ENCODE results near the gene YIF1B.
"Not testable (repeated sequence)": the region's sequence is repeated elsewhere in the genome, so short reads cannot be mapped to it uniquely, and the experiment has no call there.

YIF1B gene

DNA sequence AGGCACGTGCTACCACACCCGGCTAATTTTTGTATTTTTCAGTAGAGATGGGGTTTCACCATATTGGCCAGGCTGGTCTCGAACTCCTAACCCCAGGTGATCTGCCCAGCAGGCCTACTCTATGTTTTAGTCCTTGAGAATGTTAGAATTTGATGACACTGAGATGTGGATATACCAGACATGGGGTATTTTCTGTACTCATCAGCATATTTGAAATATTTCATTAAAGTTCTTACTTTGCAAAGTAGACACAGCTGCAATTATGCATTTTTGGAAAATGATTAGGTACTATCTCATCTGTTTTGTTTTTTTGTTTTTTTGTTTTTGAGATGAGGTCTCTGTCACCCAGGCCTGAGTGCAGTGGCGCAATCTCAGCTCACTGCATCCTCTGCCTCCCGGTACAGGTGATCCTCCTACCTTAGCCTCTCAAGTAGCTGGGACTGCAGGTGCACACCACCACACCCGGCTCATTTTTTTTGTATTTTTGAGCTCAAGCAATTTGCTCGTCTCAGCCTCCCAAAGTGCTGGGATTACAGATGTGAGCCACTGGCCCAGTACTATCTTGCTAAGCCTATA, 38.7 kb downstream of the YIF1B start:
- DNase-seq (ENCODE audit: low read depth) = no peak

DNA sequence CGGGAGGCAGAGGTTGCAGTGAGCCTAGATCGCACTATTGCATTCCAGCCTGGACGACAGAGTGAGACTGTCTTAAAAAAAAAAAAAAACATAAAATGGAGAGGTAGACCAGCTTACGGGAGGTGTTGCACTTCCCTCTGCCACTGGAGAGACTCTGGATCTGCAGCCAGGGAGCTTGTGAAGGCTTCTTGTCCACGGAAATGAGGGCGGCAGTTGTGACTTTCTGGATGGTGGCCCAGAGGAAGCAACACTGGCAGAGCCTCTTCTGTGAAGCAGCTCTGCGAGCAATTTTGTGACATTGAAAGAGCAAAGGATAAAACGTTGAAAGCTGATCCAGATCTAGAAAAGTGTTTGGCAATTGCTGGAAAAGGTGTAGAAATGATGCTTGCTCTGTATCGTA, 41.0 kb downstream of the YIF1B start:
- DNase-seq (ENCODE audit: low read depth) = no peak

DNA sequence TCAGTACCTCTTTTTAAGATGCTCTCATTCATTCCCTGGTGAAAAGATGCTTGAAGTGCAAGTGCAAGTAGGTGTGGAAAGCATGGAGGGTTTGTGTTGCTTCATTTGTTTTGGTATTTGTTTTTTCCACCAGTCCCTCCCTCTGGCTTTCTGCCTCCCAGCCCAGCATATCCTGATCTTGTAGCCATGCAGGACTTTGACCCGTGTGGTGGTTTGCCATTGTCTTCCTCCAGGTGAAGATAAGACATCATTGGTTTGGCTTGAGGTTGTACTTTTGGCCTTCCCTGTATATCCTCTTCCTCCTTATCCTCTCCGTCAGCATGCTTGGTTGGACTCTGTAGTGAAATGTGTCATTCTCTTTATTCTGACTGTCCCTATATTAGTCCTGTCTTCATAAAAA, 42.2 kb downstream of the YIF1B start:
- DNase-seq (ENCODE audit: low read depth) = no peak

DNA sequence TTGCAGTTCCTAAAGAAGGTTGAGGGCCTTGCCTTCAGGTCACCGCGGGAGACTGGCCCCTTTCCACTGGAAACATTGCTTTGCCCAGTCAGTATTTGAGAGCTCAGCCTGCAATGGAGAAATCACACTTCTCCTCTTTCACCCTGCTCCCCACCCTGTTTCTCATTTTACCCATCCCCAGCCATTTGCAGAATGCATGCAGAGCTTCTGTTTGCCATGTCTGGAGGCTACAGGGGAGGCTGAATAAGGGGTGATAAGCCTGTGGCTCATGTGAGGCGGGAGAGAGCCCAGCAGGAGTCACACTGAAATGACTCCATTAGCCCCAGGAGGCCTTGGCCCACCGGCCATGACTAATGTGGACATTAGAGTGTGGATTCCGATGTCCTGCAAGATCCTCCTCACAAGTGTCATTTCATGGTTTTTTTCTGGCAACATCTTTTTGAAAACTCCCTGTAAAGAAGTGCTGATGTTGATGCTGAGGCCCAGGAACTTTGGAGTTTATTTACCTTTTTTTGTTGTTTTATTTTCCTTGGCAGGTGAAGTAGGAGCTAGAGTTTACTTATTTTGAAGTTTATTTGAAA, 45.1 kb downstream of the YIF1B start:
- DNase-seq (ENCODE audit: low read depth) = no peak

DNA sequence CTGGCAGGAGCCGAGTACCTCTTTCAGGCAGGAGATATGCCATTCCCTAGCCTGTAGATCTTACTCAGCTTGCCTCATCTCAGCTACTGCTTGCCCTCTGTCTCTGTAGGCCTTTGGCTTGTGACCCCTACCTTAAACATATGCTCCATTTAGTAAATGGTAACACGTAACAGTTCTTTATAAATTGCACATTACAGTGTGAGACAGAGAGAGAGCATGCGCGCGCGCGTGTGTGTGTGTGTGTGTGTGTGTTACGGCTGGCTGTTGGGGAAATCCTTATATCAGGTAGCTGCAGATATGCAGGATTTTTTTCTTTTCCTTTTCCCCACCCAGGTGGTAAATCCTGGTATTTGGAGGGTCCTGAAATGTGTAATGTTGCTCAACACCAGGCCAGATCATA, 47.2 kb downstream of the YIF1B start:
- DNase-seq (ENCODE audit: low read depth) = no peak

DNA sequence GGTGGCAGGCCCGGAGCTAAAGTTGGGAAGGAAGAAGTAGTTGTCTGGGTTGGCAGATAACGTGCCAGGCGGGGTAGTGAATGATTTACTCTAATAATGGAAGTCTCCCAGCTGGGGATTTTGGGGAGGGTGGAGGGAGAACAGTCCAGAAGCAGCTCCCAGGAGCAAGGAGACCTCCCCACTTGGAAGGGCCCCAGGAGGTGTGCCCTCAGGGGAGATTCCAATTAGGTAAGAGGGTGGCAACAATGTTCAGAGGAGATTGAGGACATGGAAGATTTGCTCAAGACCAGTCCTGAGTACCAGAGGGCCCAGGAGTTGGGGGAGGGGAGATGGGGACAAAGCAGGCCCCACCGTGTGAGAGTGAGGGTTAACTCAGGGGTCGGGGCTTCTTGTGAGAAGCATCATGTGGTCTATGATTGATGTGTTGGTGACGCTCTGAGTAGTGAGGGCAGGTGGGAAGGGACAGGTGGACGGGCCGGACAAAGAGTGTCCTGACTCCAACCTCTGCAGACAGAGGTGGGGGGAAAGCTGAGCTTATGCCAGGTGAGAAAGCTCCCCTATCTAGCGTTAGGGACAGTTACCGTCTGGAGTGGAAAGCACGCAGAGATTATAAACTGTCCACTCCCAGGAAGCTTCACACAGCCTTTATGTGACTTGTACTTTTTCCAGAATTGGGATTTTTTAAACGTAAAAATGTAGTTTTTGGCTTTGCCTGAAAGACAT, 47.8 kb downstream of the YIF1B start:
- no peak for DNase-seq (ENCODE audit: low read depth)

DNA sequence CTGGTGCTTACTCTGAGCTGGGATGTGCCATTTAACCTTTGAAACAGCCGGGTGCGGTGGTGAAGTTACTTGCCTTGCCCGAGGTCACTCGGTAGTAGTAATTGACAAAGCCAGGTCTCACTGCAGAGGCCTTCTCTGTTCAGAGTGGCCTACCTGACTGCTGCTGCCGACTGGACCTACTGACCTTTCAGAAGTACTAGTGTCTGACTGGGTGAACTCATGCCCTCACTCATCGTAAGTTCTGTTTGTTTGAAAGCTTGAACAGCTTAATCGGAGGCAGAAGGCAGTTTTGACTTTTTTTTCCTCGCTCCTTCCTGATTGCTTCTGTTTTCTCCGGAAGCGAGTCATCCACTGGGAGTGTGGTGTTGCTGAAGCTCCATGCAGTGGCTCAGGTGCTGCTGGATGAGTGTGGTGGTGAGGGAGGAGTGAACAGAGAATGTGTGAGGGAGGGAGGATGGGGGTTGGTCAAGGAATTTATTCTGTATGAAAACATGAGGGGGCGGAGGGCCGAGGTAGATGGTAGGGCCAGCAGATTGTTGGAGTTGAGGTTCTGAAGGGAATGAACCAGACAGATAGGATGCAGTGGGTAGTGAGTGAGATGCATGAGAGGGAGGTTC, 48.7 kb downstream of the YIF1B start:
- DNase-seq (ENCODE audit: low read depth) = no peak

DNA sequence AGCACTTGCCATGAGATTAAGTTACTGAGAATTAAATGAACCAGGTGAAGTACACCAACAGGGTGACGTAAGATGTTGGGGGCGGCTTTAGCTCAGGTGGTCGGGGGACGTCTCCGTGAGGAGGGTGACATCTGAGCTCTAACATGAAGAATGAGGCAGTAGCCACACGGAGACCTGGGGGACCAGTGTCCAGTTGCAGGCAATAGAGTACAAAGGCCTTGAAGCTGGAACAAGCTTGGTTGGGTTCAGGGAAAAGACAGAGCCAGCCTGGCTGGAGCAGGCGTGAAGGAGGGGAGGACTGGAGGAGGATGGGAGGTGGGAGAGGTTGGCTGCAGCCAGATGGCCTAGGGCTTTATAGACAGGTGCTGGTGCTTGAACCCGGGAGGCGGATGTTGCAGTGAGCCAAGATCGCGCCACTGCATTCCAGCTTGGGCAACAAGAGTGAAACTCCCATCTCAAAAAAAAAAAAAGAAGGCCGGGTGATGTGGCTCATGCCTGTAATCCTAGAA, 49.8 kb downstream of the YIF1B start:
- DNase-seq (ENCODE audit: low read depth) = no peak

DNA sequence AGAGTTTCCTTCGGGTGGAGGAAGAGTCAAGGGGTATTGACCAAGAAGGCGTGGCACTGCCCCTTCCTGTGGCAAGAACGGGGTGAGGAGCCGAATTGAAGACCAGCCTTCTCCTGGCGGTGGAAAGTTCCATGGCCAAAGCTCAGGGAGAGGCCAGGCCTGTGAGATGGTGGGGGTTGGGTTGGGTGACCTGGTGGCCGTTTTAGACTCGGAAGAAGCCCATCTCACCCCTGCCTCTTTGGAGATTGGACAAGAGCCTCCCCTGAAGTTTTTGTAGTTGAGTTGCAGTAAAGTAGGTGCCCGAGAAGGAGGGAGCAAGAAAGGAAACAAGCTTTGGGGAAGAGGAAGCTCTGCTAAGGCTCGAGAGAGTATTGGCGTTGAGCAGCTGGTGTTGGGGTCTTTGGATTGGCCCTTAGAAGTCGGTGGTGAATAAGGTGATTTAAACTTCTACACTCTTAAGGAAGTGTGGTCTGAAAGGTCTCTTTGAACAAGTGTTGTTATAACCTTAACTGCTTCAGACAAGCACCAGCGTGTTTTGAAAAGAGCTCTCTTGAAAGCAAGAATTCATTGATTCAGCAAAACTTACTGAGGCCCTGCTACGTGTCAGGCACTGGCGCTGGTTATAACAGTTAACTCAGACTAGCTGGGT, 50.4 kb downstream of the YIF1B start:
- no peak for DNase-seq (ENCODE audit: low read depth)

DNA sequence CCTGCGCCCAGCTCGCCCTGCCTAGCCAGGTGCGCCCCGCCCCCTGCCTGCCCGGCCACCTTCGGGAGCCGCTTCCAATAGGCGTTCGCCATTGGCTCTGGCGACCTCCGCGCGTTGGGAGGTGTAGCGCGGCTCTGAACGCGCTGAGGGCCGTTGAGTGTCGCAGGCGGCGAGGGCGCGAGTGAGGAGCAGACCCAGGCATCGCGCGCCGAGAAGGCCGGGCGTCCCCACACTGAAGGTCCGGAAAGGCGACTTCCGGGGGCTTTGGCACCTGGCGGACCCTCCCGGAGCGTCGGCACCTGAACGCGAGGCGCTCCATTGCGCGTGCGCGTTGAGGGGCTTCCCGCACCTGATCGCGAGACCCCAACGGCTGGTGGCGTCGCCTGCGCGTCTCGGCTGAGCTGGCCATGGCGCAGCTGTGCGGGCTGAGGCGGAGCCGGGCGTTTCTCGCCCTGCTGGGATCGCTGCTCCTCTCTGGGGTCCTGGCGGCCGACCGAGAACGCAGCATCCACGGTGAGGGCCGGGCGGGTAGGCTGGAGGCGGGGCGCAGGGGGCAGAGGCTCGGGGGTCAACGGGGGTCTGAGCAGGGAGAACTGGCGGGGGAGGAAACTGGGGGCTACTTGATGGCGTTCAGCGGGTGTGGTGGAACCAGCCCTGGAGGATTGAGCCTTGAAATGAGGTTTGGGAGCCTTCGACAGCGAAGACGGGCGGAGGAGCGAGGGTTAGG, 51.1 kb downstream of the YIF1B start, which contains the start of gene SPINT2:
SPINT2 (plus strand) TSS at position 88 of the 727 bp plus-strand sequence; CDS start at position 408, 320 bp downstream.
- peak; percentile 21 for DNase-seq (ENCODE audit: low read depth)

DNA sequence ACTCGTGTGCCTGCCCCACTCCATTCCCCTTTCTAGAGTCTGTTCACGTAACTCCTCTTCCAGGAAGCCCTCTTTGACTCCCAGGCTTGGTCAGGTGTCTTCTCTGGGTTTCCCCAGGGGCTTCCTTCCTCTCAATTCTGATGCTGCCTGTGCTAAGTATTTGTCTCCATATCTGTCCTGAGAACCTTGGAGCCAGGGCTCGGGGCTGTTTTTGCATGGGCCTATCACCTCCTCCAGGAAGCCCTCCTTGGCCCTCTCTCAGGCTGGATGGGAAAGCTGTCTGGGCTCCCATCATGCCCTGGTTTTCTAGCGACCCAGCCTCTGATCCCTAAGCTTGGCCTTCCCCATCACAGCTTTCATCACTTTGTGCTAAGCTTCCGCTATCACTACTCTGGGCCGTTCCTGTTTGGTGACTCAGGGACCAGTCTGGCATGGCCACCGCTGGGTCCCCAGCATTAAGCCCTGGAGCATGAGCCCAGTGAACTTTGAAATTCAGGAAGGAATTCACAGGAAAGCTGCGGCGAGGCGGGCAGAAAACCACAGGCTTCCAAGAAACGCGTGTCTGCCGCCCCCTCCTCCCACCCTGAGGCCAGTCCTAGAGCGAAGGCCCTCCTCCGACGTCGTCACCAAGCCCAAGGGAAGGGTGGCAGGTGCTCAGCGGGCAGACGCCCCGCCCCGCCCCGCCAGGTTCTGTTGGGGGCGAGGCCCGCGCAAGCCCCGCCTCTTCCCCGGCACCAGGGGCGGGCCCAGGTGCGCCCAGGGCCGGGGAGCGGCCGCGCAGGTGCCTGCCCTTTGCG, 51.9 kb downstream of the YIF1B start:
- peak; percentile 78 for DNase-seq (ENCODE audit: low read depth)

DNA sequence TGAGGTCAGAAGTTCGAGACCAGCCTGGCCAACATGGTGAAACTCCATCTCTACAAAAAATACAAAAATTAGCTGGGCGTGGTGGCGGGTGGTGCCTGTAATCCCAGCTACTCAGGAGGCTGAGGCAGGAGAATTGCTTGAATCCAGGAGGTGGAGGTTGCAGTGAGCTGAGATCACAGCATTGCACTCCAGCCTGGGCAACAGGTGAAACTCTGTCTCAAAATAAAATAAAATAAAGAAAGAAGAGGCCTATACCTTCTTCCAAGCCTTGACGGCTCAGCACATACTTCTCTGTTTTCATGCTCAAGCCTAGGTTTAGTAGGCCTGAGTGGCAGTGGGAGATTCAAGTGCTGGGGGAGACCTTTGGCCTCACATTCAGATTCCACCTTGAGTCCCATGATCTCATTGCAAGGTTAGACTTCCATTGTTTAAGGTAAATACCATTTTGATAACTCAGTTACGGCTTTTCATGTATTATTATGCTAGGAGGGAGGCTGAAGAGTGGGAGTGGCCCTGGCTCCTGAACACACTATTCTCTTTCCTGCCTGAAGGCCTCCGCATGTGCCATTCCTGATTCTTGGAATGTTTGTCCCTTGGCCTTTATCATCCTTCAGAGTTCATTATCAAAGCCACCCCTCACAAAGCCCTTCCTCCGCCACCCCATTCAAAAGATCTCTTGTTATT, 53.0 kb downstream of the YIF1B start:
- no peak for DNase-seq (ENCODE audit: low read depth)

DNA sequence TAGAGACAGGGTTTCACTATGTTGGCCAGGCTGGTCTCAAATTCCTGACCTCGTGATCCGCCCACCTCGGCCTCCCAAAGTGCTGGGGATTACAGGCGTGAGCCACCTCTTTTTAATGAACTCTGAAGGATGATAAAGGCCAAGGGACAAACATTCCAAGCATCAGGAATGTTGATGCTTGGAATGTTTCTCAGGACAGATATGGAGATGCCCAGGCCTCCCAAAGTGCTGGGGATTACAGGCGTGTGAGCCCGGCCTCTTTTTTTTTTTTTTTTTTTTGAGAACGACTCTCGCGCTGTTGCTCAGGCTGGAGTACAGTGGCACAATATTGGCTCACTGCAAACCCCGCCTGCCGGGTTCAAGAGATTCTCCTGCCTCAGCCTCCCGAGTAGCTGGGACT, 53.8 kb downstream of the YIF1B start:
- not testable (repeated sequence) for DNase-seq (ENCODE audit: low read depth)

DNA sequence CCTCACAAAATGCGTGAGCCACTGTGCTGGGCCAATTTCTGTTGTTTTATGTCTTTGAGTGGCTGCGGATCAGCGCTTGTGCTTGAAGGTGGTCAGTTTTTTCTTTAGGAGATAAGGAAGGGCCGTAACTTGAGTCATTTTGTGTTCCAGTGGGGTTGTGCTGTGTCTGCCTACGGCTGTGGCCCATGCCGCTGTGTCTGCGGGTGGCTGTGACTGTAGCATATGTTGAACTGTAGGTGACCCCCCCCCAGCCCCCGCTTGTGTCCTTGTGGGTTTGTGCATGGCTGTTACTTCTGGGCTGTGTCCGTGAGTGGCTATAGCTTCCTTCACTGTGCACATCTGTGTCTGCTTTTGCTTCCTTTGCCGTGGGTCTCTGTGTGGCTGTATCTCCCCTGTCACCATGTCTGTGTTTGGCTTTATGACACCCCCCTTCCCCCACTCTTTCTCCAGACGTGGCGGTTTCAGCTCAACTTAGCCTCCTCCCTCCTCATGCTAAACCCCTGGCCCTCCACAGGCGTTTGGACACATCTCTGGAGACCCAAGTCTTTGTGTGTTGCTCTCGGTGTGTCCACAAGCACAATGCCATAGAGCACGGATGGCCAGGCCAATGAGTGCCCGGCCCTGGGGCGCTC, 60.2 kb downstream of the YIF1B start:
- no peak for DNase-seq (ENCODE audit: low read depth)

DNA sequence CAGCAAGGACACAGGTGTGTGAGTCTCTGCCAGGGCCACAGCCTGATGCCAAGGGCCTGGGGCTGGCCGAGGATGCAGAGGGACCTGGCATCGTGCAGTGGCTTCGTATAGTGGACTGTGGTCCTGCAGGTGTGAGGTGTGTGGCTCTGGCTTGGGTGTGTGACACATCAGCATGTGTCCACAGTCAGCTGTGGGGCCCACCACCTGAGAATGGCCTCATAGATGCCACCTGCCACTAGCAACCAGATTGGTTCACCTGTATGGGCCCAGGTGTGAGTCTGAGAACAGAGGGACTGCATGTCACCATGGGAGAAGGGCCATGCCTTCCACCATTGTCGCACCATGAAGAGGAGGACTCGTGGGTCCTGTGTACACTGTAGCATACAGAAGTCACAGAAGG, 62.0 kb downstream of the YIF1B start:
- no peak for DNase-seq (ENCODE audit: low read depth)
